GM21367 (cell line): ENCODE measurements around the gene GABRB1.

ENCODE experiments used
- ATAC-seq: cut with Tn5 transposase; IDR thresholded peaks from one replicate; pipeline ENCODE4 v1.9.1; 2021; ENCODE audit not compliant: unreplicated experiment

GABRB1 gene

GRCh38 chr4:47045261-47045660 is 13.9 kb downstream of the GABRB1 start:
- no peak for ATAC-seq

- no peak for ATAC-seq
Measured at GRCh38 chr4:47049347-47049746, 18.0 kb downstream of the GABRB1 start.

- ATAC-seq = no peak
Measured at GRCh38 chr4:47050761-47051725, 19.7 kb downstream of the GABRB1 start.

- ATAC-seq = no peak
Measured at GRCh38 chr4:47053485-47053884, 22.1 kb downstream of the GABRB1 start.

- ATAC-seq = no peak
Measured at GRCh38 chr4:47054130-47054529, 22.8 kb downstream of the GABRB1 start.

- ATAC-seq = no peak
Measured at GRCh38 chr4:47057991-47058390, 26.6 kb downstream of the GABRB1 start.

GRCh38 chr4:47060561-47060960 is 29.2 kb downstream of the GABRB1 start:
- ATAC-seq = no peak

GRCh38 chr4:47061435-47061834 is 30.1 kb downstream of the GABRB1 start:
- ATAC-seq = no peak

- ATAC-seq = no peak
Measured at GRCh38 chr4:47065051-47065481, 33.7 kb downstream of the GABRB1 start.

GRCh38 chr4:47068986-47069385 is 37.6 kb downstream of the GABRB1 start:
- no peak for ATAC-seq

- ATAC-seq = no peak
Measured at GRCh38 chr4:47071901-47072341, 40.6 kb downstream of the GABRB1 start.

GRCh38 chr4:47073647-47074046 is 42.3 kb downstream of the GABRB1 start:
- ATAC-seq = no peak

GRCh38 chr4:47074816-47075215 is 43.4 kb downstream of the GABRB1 start:
- ATAC-seq = no peak

GRCh38 chr4:47075262-47075661 is 43.9 kb downstream of the GABRB1 start:
- ATAC-seq = no peak

GRCh38 chr4:47075919-47076318 is 44.6 kb downstream of the GABRB1 start:
- no peak for ATAC-seq

GRCh38 chr4:47084111-47084510 is 52.7 kb downstream of the GABRB1 start:
- no peak for ATAC-seq

- ATAC-seq = no peak
Measured at GRCh38 chr4:47084795-47085194, 53.4 kb downstream of the GABRB1 start.

GRCh38 chr4:47088298-47088697 is 56.9 kb downstream of the GABRB1 start:
- ATAC-seq = no peak

- no peak for ATAC-seq
Measured at GRCh38 chr4:47095884-47096283, 64.5 kb downstream of the GABRB1 start.

GRCh38 chr4:47101453-47101852 is 70.1 kb downstream of the GABRB1 start:
- ATAC-seq = no peak

- ATAC-seq = no peak
Measured at GRCh38 chr4:47104986-47105385, 73.6 kb downstream of the GABRB1 start.

- ATAC-seq = no peak
Measured at GRCh38 chr4:47106561-47106960, 75.2 kb downstream of the GABRB1 start.

GRCh38 chr4:47109379-47109778 is 78.0 kb downstream of the GABRB1 start:
- no peak for ATAC-seq
